ENCODE results near the gene UBAC2.

GRCh38 chr13:99383946-99384345, 183.3 kb downstream of the UBAC2 start:
- TF ChIP-seq PAX5 (IDR thresholded peaks at IDR 0.05; ENCODE audit: insufficient read depth, low read length, severe bottlenecking), result no peak
- no peak for TF ChIP-seq POLR2AphosphoS5 (IDR thresholded peaks at IDR 0.05; ENCODE audit: low read depth, low read length)
- no peak for TF ChIP-seq POLR2A (IDR thresholded peaks at IDR 0.05; ENCODE audit: low read depth, low read length)
- TF ChIP-seq TAF1 (IDR thresholded peaks at IDR 0.05; ENCODE audit: low read depth, low read length), result no peak
